Pancreas (tissue), 10 donors: ENCODE data around the gene IQGAP2. TPM values are rescaled to one million over a fixed set of nuclear protein-coding genes. Genes with fewer than 3 reads are reported as not detected.

Experiments used
- ATAC-seq, 4 donors: fragments of 200-7000 bp; cut with Tn5 transposase; one replicate each; pipeline versions ENCODE4 v1.8.0 to v1.9.1; 2020; ENCODE audit warnings: mild to moderate bottlenecking in 4 of 4, moderate library complexity in 4 of 4
- DNase-seq, 6 donors: peaks; one replicate each; pipeline ENCODE4 v3.0.0-alpha.2; 2020
- FAIRE-seq: peaks from 2 replicates; lab custom pipeline; 2012; peaks lifted over from hg19 to GRCh38; lab: Jason Lieb, UNC
- H3K27ac ChIP-seq, 4 donors: fragments of 200-600 bp; sonication (generic); 1 replicate in 3 of 4; 2 replicates in 1 of 4; pipeline versions ENCODE4 v1.5.0 to v1.8.0; 2020
- H3K27me3 ChIP-seq, 4 donors: fragments of 200-600 bp; one replicate each; pipeline ENCODE4 v1.8.0; 2021
- H3K36me3 ChIP-seq, 3 donors: fragments of 200-600 bp; sonication (generic) in 1 of 3; one replicate each; pipeline versions ENCODE4 v1.5.0 to v1.8.0; 2020 to 2021
- H3K4me1 ChIP-seq, 3 donors: fragments of 200-600 bp; one replicate each; pipeline ENCODE4 v1.8.0; 2021
- H3K4me3 ChIP-seq, 4 donors: fragments of 200-600 bp; sonication (generic) in 2 of 4; one replicate each; pipeline versions ENCODE4 v1.5.0 to v1.8.0; 2020 to 2021
- H3K9me3 ChIP-seq, 4 donors: fragments of 200-600 bp; one replicate each; pipeline ENCODE4 v1.8.0; 2021
- CTCF ChIP-seq, 4 donors: fragments of 200-600 bp; sonication (generic) in 3 of 4; IDR thresholded peaks; one replicate each; pipeline versions ENCODE4 v1.5.0 to v1.8.0; 2021; ENCODE audit warnings: antibody characterized with exemption in 4 of 4
- WGBS, 2 donors: extraction: QIAGEN DNeasy Blood & Tissue Kit; methylation state at CpG; one replicate each; pipeline ENCODE4 v1.1.7; 2013; 5-methylcytosine and 5-hydroxymethylcytosine counted together
- intact Hi-C, 3 donors: fragments of 100-400 bp; cut with DNase I; formaldehyde crosslinking; loops; one replicate each; pipeline versions ENCODE4 v1.11.1 to v1.14.2; 2022
- polyA plus RNA-seq, 2 donors: library from polyadenylated mRNA; stranded (reverse); fragments of 200-250 nt; gene quantifications; one replicate each; pipeline ENCODE4 v1.2.3, GENCODE V29; 2013
- total RNA-seq, 6 donors: library from RNA; stranded (reverse); fragmentation: NEBNext Ultra II Directional in 4 of 6; extraction: Animal tissue kit (Norgen Biotek cat#: 25700) in 4 of 6; gene quantifications; one replicate each; pipeline versions ENCODE4 v1.2.1 to v1.2.4, GENCODE V29; 2021 to 2023
- donor health status: healthy with polysubstance abuse.
- donor health status: DM: no; HTN: no; CAD: no; lungs with moderate emphysema.
- donor health status: DM: no; HTN: no; CAD: no.
- donor health status: control.
- donor health status: control.
- donor health status: Bipolar disorder and iron deficiency.
- donor health status: DM: yes; HTN: yes; CAD: no.
- donor health status: DM: no; HTN: no; CAD: no.
- donor health status: DM: no; HTN: no; CAD: no.
- donor health status: DM: yes; HTN: yes; CAD: no.

The IQGAP2 gene
- total and polyA plus RNA-seq, 8 donors: 14.4 to 54.0 (median 35.2) TPM

GRCh38 chr5:76477571-76477970 lies 74.5 kb downstream of the IQGAP2 start:
- Histone ChIP-seq H3K9me3 (no peaks in the 10 kb centered on the region), H3K27ac (no peak overlapping the region), H3K4me1 (peaks cover 0 to 14% (median 8%) of the 10 kb centered on the region in 3 donors)

GRCh38 chr5:76479281-76479680 lies 76.2 kb downstream of the IQGAP2 start:
- no peaks in the 10 kb centered on the region for H3K9me3 ChIP-seq
- H3K36me3 ChIP-seq: no peaks in the 10 kb centered on the region
- DNase-seq (no peak), ATAC-seq (no peak), FAIRE-seq (no peak)
- H3K4me1 ChIP-seq: peaks cover 0 to 21% (median 15%) of the 10 kb centered on the region in 3 donors
- intact Hi-C loops: no loop called here
- no peak overlapping the region for H3K4me3 ChIP-seq
- H3K27me3 ChIP-seq: no peaks in the 10 kb centered on the region
- WGBS, 2 donors: 86 to 89% methylated on average over 4 of the region's 4 CpGs
- TF ChIP-seq CTCF (IDR thresholded peaks at IDR 0.05): no peak
- H3K27ac ChIP-seq: no peak overlapping the region

More at GRCh38 chr5:76477571-76477970, 74.5 kb downstream of the IQGAP2 start:
- DNase-seq (no peak), ATAC-seq (no peak), FAIRE-seq (no peak)
- Histone ChIP-seq H3K27me3 (no peaks in the 10 kb centered on the region), H3K4me3 (no peak overlapping the region), H3K36me3 (no peaks in the 10 kb centered on the region)
- no peak for TF ChIP-seq CTCF (IDR thresholded peaks at IDR 0.05)
- intact Hi-C loops: no loop called here

GRCh38 chr5:76479973-76480667 lies 77.0 kb downstream of the IQGAP2 start:
- H3K27ac ChIP-seq: no peak overlapping the region
- no peak overlapping the region for H3K4me3 ChIP-seq
- no peaks in the 10 kb centered on the region for H3K27me3 ChIP-seq
- no peak for ATAC-seq
- intact Hi-C loops: no loop called here
- H3K4me1 ChIP-seq: peaks cover 0 to 21% (median 15%) of the 10 kb centered on the region in 3 donors
- no peaks in the 10 kb centered on the region for H3K9me3 ChIP-seq
- no peak for TF ChIP-seq CTCF (IDR thresholded peaks at IDR 0.05)
- no peak for FAIRE-seq
- no peaks in the 10 kb centered on the region for H3K36me3 ChIP-seq
- no peak for DNase-seq
- WGBS, 2 donors: 82 to 89% methylated on average over 4 of the region's 4 CpGs

GRCh38 chr5:76482984-76483383 lies 79.9 kb downstream of the IQGAP2 start:
- Histone ChIP-seq H3K4me1 (peaks cover 0 to 20% (median 20%) of the 10 kb centered on the region in 3 donors), H3K36me3 (no peaks in the 10 kb centered on the region), H3K9me3 (no peaks in the 10 kb centered on the region), H3K4me3 (no peak overlapping the region), H3K27me3 (no peaks in the 10 kb centered on the region), H3K27ac (no peak overlapping the region)
- no peak for DNase-seq
- FAIRE-seq: no peak
- intact Hi-C loops: no loop called here
- WGBS, 2 donors: 49 to 54% methylated on average over 4 of the region's 4 CpGs
- TF ChIP-seq CTCF (IDR thresholded peaks at IDR 0.05): no peak
- ATAC-seq: peak in 2 of 4 donors; percentile 41 to 52

- FAIRE-seq: no peak
- WGBS, 2 donors: 83 to 88% methylated on average over 5 of the region's 5 CpGs
- DNase-seq: no peak
Observed at GRCh38 chr5:76483433-76483832, 80.3 kb downstream of the IQGAP2 start.

More at GRCh38 chr5:76483433-76483832, 80.3 kb downstream of the IQGAP2 start:
- TF ChIP-seq CTCF (IDR thresholded peaks at IDR 0.05): no peak
- Histone ChIP-seq H3K4me1 (peaks cover 0 to 20% (median 20%) of the 10 kb centered on the region in 3 donors), H3K27ac (no peak overlapping the region), H3K9me3 (no peaks in the 10 kb centered on the region), H3K36me3 (no peaks in the 10 kb centered on the region), H3K4me3 (no peak overlapping the region), H3K27me3 (no peaks in the 10 kb centered on the region)
- ATAC-seq: no peak
- intact Hi-C loops: no loop called here
